GM12865 (cell line): ENCODE results near the gene LENG8.

Source experiments
- DNase-seq: peaks from one replicate; pipeline ENCODE4 v3.0.0; 2010; ENCODE audit warnings: low read depth
- H3K4me3 ChIP-seq: 2 replicates; pipeline ENCODE4 v1.5.1; 2011; ENCODE audit warnings: mild to moderate bottlenecking, low read depth, low read length, control low read depth
- TF ChIP-seq, protein P1 (sequence below): IDR thresholded peaks from 2 replicates; pipeline ENCODE4 v1.5.1; 2011; ENCODE audit warnings: low read length, control low read depth, low read depth, inconsistent platforms; ENCODE audit not compliant: insufficient read depth; ENCODE audit errors: missing control alignments

The LENG8 gene

GRCh38 chr19:54422136-54422535, 26.9 kb upstream of the LENG8 start:
- TF ChIP-seq, protein P1, sequence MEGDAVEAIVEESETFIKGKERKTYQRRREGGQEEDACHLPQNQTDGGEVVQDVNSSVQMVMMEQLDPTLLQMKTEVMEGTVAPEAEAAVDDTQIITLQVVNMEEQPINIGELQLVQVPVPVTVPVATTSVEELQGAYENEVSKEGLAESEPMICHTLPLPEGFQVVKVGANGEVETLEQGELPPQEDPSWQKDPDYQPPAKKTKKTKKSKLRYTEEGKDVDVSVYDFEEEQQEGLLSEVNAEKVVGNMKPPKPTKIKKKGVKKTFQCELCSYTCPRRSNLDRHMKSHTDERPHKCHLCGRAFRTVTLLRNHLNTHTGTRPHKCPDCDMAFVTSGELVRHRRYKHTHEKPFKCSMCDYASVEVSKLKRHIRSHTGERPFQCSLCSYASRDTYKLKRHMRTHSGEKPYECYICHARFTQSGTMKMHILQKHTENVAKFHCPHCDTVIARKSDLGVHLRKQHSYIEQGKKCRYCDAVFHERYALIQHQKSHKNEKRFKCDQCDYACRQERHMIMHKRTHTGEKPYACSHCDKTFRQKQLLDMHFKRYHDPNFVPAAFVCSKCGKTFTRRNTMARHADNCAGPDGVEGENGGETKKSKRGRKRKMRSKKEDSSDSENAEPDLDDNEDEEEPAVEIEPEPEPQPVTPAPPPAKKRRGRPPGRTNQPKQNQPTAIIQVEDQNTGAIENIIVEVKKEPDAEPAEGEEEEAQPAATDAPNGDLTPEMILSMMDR, result no peak
- no peak for DNase-seq
- no peak overlapping the region for H3K4me3 ChIP-seq

GRCh38 chr19:54424201-54424600, 24.8 kb upstream of the LENG8 start:
- no peak overlapping the region for H3K4me3 ChIP-seq
- TF ChIP-seq, protein P1, result no peak
- DNase-seq, result no peak

DNA sequence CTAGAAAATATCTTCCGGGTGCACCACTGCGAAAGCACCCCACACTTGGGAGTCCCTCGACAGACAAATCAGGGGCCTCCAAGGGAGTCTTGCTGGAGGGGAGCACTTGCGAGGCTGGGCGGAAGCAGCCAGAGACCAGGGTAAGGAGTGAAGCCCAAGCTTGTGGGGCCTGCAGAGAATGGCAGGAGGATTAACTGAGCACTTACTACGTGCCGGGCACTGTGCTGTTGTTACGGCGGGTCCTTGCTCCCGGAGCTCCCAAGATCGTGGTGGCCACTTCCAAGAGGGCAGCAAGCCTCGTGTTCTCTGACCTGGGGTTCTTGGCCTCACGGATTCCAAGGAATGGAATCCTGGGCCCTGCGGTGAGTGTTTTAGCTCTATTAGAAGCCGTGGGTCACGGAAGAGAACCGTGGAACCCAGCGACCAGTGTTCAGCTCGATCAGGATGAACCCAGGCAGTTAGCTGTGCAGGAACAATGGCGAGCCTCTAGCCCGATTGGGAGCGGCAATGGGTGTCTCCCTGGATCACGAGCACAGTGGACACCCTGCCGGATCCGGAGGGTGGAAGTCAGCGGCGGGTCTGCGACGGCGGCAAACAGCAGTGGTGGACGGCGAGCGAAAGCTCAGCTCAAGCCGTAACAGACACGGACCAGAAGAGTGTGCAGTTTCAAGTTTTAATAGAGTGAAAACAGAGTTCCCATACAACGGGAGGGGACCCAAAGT, 24.2 kb upstream of the LENG8 start:
- TF ChIP-seq, protein P1, result no peak
- DNase-seq, result no peak
- no peak overlapping the region for H3K4me3 ChIP-seq

DNA sequence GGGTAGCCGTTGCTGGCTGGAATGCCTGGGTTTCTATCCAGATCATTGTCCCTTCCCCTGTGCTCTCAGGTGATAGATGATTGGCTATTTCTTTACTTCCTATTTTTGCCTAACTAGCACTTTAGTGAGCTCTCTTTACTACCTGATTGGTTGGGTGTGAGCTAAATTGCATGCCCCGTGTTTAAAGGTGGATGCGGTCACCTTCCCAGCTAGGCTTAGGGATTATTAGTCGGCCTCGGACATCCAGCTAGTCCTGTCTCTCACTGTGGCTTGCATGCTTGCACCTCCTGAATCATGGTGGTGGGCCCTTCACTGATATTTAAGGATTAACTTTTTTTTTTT, 23.6 kb upstream of the LENG8 start:
- no peak overlapping the region for H3K4me3 ChIP-seq

GRCh38 chr19:54426291-54426931, 22.6 kb upstream of the LENG8 start:
- TF ChIP-seq, protein P1, result no peak
- no peak for DNase-seq

More for the DNA sequence above, 23.6 kb upstream of the LENG8 start:
- DNase-seq, result no peak
- TF ChIP-seq, protein P1, result no peak

GRCh38 chr19:54427586-54427985, 21.4 kb upstream of the LENG8 start:
- DNase-seq, result no peak
- TF ChIP-seq, protein P1, result no peak
- H3K4me3 ChIP-seq, result no peak overlapping the region

More at GRCh38 chr19:54426291-54426931, 22.6 kb upstream of the LENG8 start:
- H3K4me3 ChIP-seq, result no peak overlapping the region
